H1 (cell line): ENCODE data around the gene SPACA9.

Experiments
- POLR2AphosphoS5 ChIP-seq: IDR thresholded peaks from 2 replicates; pipeline ENCODE4 v1.6.1; 2011; ENCODE audit warnings: low read depth, low read length
- SRF ChIP-seq: IDR thresholded peaks from 2 replicates; pipeline ENCODE4 v1.6.1; 2011; ENCODE audit warnings: mild to moderate bottlenecking, low read depth, low read length, moderate library complexity

- TF ChIP-seq POLR2AphosphoS5 (no peak), SRF (no peak)
These were observed 16.5 kb downstream of the SPACA9 start for GRCh38 chr9:132894862-132895835.
